ENCODE measurements around the gene THRB. TPM values are rescaled to one million over a fixed set of nuclear protein-coding genes. Genes with fewer than 3 reads are reported as not detected.
A peak's percentile ranks its signal among the peaks of the same experiment; 100 is the strongest.

Gene THRB
- total RNA-seq, 3 donors from 2014 or later: 29.8 to 40.2 (median 39.2) TPM

GRCh38 chr3:24136624-24137310 is 357.9 kb downstream of the THRB start:
- H3K36me3 ChIP-seq: no peaks in the 10 kb centered on the region
- no peak overlapping the region for H3K4me3 ChIP-seq
- no peaks in the 10 kb centered on the region for H3K9me3 ChIP-seq
- H3K27ac ChIP-seq: no peak overlapping the region
- TF ChIP-seq CTCF (IDR thresholded peaks at IDR 0.05) (no peak), POLR2AphosphoS5 (IDR thresholded peaks at IDR 0.05) (no peak), POLR2A (IDR thresholded peaks at IDR 0.05) (no peak)
- H3K4me1 ChIP-seq: no peaks in the 10 kb centered on the region
- DNase-seq (ENCODE audit: low spot score in 2 of 2): no peak
- H3K27me3 ChIP-seq: no peaks in the 10 kb centered on the region
- intact Hi-C loops (cut with DNase I; ENCODE audit: low total_unique reads): no loop called here

- TF ChIP-seq CTCF (IDR thresholded peaks at IDR 0.05) (no peak), POLR2A (IDR thresholded peaks at IDR 0.05) (no peak), POLR2AphosphoS5 (IDR thresholded peaks at IDR 0.05) (no peak)
- Histone ChIP-seq H3K36me3 (no peaks in the 10 kb centered on the region), H3K4me3 (no peak overlapping the region), H3K27ac (no peak overlapping the region), H3K9me3 (no peaks in the 10 kb centered on the region), H3K4me1 (no peaks in the 10 kb centered on the region), H3K27me3 (no peaks in the 10 kb centered on the region)
- peak in 1 of 2 donors; percentile 37 for DNase-seq (ENCODE audit: low spot score in 2 of 2)
- intact Hi-C loops (cut with DNase I; ENCODE audit: low total_unique reads): no loop called here
These were observed 359.4 kb downstream of the THRB start for GRCh38 chr3:24135280-24135679.

GRCh38 chr3:24133942-24134341 is 360.7 kb downstream of the THRB start:
- Histone ChIP-seq H3K9me3 (no peaks in the 10 kb centered on the region), H3K27ac (no peak overlapping the region), H3K4me1 (no peaks in the 10 kb centered on the region), H3K36me3 (no peaks in the 10 kb centered on the region), H3K27me3 (no peaks in the 10 kb centered on the region), H3K4me3 (no peak overlapping the region)
- TF ChIP-seq POLR2AphosphoS5 (IDR thresholded peaks at IDR 0.05): no peak
- no peak for TF ChIP-seq POLR2A (IDR thresholded peaks at IDR 0.05)
- TF ChIP-seq CTCF (IDR thresholded peaks at IDR 0.05): no peak
- intact Hi-C loops (cut with DNase I; ENCODE audit: low total_unique reads): no loop called here
- DNase-seq (ENCODE audit: low spot score in 2 of 2): no peak

GRCh38 chr3:24133436-24133835 is 361.2 kb downstream of the THRB start:
- TF ChIP-seq POLR2A (IDR thresholded peaks at IDR 0.05): no peak
- TF ChIP-seq CTCF (IDR thresholded peaks at IDR 0.05): no peak
- no peak for TF ChIP-seq POLR2AphosphoS5 (IDR thresholded peaks at IDR 0.05)
- Histone ChIP-seq H3K36me3 (no peaks in the 10 kb centered on the region), H3K4me1 (no peaks in the 10 kb centered on the region), H3K9me3 (no peaks in the 10 kb centered on the region), H3K4me3 (no peak overlapping the region), H3K27ac (no peak overlapping the region), H3K27me3 (no peaks in the 10 kb centered on the region)
- no peak for DNase-seq (ENCODE audit: low spot score in 2 of 2)
- intact Hi-C loops (cut with DNase I; ENCODE audit: low total_unique reads): no loop called here

- TF ChIP-seq POLR2A (IDR thresholded peaks at IDR 0.05) (no peak), CTCF (IDR thresholded peaks at IDR 0.05) (no peak), POLR2AphosphoS5 (IDR thresholded peaks at IDR 0.05) (no peak)
- Histone ChIP-seq H3K4me3 (no peak overlapping the region), H3K27me3 (no peaks in the 10 kb centered on the region), H3K27ac (peak overlapping the region in 1 of 2 donors; percentile 15), H3K36me3 (no peaks in the 10 kb centered on the region), H3K9me3 (no peaks in the 10 kb centered on the region), H3K4me1 (no peaks in the 10 kb centered on the region)
- intact Hi-C loops (cut with DNase I; ENCODE audit: low total_unique reads): no loop called here
- no peak for DNase-seq (ENCODE audit: low spot score in 2 of 2)
These were observed 365.1 kb downstream of the THRB start for GRCh38 chr3:24129549-24129948.
